ENCODE measurements around the gene ST14.
A peak's percentile ranks its signal among the peaks of the same experiment; 100 is the strongest.

Gene ST14

DNA sequence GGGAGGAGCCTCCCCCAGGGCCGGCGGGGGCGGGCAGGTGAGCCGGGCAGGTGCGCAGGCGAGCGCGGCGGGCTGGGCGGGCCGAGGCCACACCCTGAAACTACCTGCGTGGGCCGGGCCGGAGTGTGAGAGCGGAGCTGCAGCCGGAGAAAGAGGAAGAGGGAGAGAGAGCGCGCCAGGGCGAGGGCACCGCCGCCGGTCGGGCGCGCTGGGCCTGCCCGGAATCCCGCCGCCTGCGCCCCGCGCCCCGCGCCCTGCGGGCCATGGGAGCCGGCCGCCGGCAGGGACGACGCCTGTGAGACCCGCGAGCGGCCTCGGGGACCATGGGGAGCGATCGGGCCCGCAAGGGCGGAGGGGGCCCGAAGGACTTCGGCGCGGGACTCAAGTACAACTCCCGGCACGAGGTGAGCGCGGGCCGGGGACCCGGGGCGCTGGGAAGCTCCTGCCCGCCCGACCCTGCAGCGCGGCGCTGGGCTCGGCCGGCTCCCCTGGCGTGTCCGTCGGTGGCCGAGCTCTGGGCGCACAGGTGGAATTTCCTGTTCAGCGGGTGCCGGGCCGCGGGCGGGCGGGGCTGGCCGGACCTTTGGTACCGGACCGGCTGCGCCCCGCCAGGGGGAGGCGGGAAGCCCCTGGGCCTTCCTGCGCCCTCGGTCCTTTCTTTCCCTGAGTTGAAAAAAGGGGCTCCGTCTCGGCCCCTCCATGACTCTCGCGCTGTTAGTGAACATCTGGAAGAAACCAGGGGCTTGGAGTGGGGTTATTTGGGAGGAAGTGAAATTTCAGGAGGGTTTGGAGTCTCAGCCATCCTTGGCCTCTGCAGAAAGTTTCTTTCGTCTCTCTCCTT, at the start of gene ST14:
TSS of gene ST14 (plus strand) at position 126 of the 841 bp plus-strand sequence. CDS start at position 324, 198 bp downstream.
- no peak for DNase-seq

GRCh38 chr11:130110339-130111108, 49.1 kb upstream of the ST14 start:
- DNase-seq = no peak

DNA sequence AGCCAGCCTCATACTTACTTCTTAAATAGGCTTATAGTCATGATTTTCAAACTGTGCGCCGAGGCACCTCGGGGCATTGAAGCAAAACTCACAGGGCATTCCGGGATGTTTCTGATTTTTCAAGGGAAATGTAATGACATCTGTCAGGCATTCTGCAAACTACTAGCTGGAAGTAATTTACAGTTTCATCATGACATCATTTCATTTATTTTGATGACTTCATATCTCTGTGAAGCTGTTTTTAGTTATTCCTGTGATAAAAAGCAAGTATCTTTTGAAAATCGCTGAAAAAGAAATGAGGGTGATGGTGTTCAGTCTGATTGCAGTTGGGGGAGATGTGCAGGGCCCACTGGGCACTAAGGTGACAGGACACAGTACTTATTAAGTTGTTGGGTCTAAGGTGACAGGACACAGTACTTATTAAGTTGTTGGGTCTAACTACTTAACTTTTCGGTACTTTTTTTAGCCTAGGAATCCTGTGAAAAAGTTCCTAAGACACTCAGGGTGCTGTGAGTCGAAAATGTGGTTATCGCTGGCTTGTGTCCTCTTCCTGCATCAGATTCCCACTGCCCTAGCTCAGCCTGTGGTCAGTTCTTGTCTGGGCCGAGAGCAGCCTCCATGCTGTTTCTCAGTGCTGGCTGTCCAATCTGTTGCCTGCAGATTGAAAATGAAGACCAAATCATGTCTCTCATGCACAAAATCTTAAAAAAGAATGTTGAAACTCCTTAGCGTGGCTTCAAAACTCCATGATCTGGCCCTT, 47.3 kb upstream of the ST14 start:
- DNase-seq = no peak

GRCh38 chr11:130114281-130114680, 45.3 kb upstream of the ST14 start:
- no peak for DNase-seq

- DNase-seq = no peak
Measured at GRCh38 chr11:130114726-130115125, 44.9 kb upstream of the ST14 start.

- DNase-seq = no peak
Measured at GRCh38 chr11:130115218-130115617, 44.4 kb upstream of the ST14 start.

- DNase-seq = peak; percentile 48
Measured at GRCh38 chr11:130118165-130118564, 41.4 kb upstream of the ST14 start.

- DNase-seq = peak; percentile 61
Measured at GRCh38 chr11:130118636-130119387, 40.8 kb upstream of the ST14 start.

DNA sequence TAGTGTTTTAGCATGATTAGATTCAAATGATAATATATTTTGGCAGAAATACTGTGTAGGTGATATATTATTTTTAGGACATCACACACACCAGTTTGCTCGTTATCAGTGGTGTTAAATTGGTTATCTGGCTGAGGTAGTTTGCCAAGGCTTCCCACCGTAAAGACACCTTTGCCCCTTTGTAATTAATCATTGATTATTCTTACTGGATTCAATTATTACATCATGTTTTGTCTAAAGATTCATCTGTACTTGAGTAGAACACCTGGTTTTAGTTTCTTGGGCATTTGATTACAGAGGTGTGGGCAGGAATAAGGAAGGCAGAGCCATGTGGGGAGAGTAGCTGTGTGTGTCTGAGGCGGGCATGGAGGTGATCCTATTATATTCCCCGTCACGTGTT, 39.5 kb upstream of the ST14 start:
- no peak for DNase-seq

DNA sequence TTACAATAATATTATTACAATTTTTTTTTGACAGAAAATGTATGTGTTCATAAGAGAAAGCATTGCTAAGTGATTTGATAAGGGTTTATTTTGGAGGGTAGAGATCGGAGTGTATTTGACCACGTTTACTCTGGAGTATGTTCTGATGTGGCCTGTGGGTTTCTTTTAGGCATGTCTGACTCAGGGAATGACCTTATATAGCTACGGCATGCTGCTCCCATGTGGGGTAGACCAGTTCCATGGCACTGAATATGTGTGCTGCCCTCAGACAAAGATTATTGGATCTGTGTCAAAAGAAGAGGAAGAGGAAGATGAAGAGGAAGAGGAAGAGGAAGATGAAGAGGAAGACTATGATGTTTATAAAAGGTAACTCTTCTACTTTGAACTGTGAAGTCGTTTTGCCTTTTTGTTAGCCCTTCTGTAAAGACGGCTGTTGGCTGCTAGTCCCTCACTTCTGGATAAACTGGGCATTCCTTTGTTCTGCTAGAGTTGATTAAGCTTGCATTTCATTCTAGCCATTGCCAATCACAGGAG, 38.1 kb upstream of the ST14 start:
- DNase-seq = peak; percentile 39

- DNase-seq = peak; percentile 71
Measured at GRCh38 chr11:130122141-130122575, 37.4 kb upstream of the ST14 start.

DNA sequence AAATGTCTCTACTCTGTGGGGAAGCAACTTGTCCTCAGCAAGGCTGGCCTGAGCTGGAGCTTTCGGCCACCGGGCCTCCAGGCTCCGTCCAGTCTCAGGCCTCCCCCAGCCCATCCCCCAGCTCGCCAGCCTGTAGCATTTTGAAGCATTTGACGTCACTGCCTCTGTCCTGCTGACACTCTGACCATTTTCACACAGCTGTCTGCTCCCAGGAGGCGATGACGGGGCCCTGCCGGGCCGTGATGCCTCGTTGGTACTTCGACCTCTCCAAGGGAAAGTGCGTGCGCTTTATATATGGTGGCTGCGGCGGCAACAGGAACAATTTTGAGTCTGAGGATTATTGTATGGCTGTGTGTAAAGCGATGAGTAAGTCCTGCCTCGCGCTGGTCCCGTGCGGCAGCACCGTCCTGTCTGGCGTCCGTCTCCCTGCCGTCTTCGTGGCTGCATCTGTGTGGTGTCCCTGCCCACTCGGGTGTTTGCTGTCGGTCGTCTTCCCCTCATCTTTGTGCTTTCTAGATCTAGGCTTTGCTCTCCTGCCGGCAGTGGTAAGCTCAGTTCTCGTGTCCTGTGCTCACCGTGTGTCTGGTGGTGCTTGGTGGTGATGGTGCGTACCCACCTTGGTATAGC, 36.1 kb upstream of the ST14 start:
- no peak for DNase-seq

GRCh38 chr11:130124096-130124495, 35.5 kb upstream of the ST14 start:
- no peak for DNase-seq

DNA sequence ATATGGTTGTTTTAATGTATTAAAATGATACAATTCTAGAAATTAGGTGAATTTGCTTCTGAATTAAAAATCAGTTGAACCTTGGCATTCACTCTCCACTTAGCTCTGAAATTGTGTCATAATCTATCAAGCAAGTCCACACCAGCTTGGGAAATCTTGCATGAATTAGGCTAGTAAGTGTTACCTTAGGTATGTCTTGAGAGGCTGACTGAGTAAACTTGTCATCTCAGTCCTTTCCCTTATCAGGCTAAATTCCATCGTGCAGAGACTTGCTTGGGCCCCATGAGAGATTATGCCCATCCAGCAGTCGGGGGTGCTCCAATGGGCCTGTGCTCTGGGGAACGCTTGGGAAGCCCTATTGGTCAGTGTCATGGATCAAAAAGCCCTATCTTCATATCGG, 33.9 kb upstream of the ST14 start:
- no peak for DNase-seq

DNA sequence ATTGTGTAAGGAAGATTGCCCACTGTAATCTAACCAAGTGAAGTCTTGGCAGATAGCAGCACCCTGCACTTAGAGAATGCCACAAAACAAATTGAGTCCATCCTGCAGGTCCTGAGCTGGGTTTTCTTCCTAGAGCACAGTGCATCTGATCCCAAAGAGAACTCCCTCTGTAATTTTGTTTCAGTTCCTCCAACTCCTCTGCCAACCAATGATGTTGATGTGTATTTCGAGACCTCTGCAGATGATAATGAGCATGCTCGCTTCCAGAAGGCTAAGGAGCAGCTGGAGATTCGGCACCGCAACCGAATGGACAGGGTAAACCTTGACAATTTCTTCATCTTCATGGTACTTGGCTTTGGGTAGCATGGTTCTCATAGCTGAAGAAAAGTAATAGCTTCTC, 33.1 kb upstream of the ST14 start:
- no peak for DNase-seq

GRCh38 chr11:130127509-130127908, 32.1 kb upstream of the ST14 start:
- no peak for DNase-seq

DNA sequence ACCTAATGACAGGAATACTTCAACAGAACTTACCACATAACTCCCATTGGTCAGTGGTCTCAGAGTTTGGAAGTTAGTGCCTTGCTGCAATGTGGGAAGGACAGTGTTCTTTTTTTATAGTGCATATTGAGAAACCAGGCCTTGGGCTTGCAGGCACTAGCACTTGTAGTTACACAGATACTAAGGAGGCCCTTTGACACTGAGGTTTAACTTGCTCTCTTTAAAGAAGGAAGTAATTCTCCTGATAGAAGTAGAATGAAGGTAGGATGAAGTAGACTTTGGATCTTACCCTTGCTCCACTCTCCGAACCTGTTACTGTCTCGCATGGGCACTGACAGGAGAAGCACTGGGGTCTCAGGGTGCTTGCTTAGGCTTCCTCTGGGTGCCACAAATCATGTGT, 31.0 kb upstream of the ST14 start:
- no peak for DNase-seq

DNA sequence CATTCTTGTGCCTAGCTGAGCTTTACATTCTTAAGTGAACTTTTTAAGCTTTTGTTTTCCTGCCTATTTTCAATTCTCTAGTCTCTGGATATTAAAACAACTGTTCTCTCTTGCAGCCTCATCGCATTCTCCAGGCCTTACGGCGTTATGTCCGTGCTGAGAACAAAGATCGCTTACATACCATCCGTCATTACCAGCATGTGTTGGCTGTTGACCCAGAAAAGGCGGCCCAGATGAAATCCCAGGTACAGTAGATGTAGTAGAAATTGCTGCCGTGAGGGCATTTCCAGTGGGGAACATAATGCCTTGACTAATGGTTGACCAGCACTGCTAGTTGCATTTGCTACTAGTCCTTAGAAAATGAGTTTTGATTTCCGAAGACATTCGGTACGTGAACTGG, 29.7 kb upstream of the ST14 start:
- no peak for DNase-seq

DNA sequence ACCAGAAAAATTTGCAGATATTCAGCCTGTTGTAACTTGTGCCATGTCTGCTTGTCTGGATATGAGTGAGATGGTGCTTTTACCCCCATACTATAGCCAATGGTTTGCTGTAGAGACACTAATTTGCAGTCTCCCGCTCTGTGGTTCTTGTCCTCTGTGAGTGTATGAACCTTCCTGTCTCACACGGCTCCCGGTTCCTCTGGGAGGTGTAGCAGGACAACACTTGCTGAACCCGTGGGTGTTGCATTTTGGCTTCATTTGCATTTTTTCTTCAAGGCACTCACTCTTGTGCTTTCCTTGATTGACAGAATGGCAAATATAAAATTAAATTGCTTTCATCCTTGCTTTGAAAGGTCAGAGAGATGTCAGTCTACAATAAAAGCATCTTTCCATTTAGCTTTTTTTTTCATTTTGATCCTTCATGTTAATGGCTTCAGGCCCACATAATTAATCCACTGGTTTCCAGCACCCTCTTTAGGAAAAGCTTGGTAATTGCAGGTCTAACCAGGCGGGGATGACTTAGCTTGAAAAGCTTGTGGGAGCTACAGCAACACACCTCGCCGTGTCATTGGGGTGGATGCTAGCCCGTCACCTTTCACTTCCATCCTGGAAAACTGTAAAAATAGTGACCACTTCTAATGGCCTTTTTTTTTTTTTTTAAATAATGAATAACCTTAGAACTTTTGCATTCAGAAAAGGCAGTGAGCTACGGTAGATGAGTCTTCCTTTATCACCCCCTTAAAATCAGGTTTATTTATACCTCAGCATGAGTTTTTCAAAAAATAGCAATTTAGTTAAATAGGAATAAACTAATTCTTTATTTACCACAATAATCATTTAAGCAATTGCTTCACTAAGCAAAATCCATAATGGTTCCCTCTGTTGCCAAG, 27.4 kb upstream of the ST14 start:
- peak; percentile 74 for DNase-seq

GRCh38 chr11:130133716-130134115, 25.9 kb upstream of the ST14 start:
- no peak for DNase-seq

- no peak for DNase-seq
Measured at GRCh38 chr11:130136107-130136506, 23.5 kb upstream of the ST14 start.

Data from activated CD4-positive, alpha-beta T cell treated with anti-CD3 and anti-CD28 coated beads, Interleukin-10, Interleukin-2, amounts not matched to agents 100 ng/mL and 50 ng/mL, durations not matched to agents 16 hours and 8 hours (primary cell).